Keratinocyte (primary cell): ENCODE results near the gene CAD. TPM values are rescaled to one million over a fixed set of nuclear protein-coding genes. Genes with fewer than 3 reads are reported as not detected.
"Not testable (repeated sequence)": the region's sequence is repeated elsewhere in the genome, so short reads cannot be mapped to it uniquely, and the experiment has no call there.

ENCODE experiments used
- DNase-seq: peaks from one replicate; pipeline ENCODE4 v3.0.0-alpha.2; 2011; ENCODE audit warnings: low read depth, missing footprints, low spot score
- FAIRE-seq: peaks from 2 replicates; lab custom pipeline; 2011; peaks lifted over from hg19 to GRCh38; lab: Jason Lieb, UNC
- H2AFZ ChIP-seq: 2 replicates; pipeline ENCODE4 v1.6.0; 2012; ENCODE audit warnings: low read length, control low read depth, inconsistent platforms; ENCODE audit not compliant: control insufficient read depth
- H3K27ac ChIP-seq: 2 replicates; pipeline ENCODE4 v1.5.1; 2011; ENCODE audit warnings: low read length; ENCODE audit not compliant: control insufficient read depth, insufficient read depth
- H3K27me3 ChIP-seq: 3 replicates; pipeline ENCODE4 v1.6.0; 2011; ENCODE audit warnings: low read length; ENCODE audit not compliant: control insufficient read depth, insufficient read depth; ENCODE audit errors: extremely low read depth
- H3K36me3 ChIP-seq, 2 experiments: 2 replicates in 1 of 2; 3 replicates in 1 of 2; pipeline ENCODE4 v1.5.1; 2011; ENCODE audit warnings: low read length in 2 of 2, mild to moderate bottlenecking in 1 of 2; ENCODE audit not compliant: control insufficient read depth in 2 of 2, insufficient read depth in 2 of 2; ENCODE audit errors: extremely low read depth in 1 of 2
- H3K4me1 ChIP-seq: 3 replicates; pipeline ENCODE4 v1.5.1; 2011; ENCODE audit warnings: low read length; ENCODE audit not compliant: control insufficient read depth, insufficient read depth; ENCODE audit errors: extremely low read depth
- H3K4me2 ChIP-seq: 3 replicates; pipeline ENCODE4 v1.6.0; 2011; ENCODE audit warnings: low read depth, low read length; ENCODE audit not compliant: control insufficient read depth, insufficient read depth; ENCODE audit errors: extremely low read depth
- H3K4me3 ChIP-seq, 3 experiments: fragments of 200-600 bp in 1 of 3; sonication (generic) in 1 of 3; 2 replicates in 2 of 3; 3 replicates in 1 of 3; pipeline ENCODE4 v1.5.1; 2011 to 2016; ENCODE audit warnings: low read length in 3 of 3, mild to moderate bottlenecking in 3 of 3, control low read depth in 2 of 3, inconsistent platforms in 1 of 3, low read depth in 1 of 3, mixed read lengths in 1 of 3, mixed run types in 1 of 3, moderate library complexity in 1 of 3; ENCODE audit not compliant: control insufficient read depth in 2 of 3, insufficient read depth in 2 of 3; ENCODE audit errors: extremely low read depth in 1 of 3
- H3K79me2 ChIP-seq: 2 replicates; pipeline ENCODE4 v1.6.0; 2012; ENCODE audit warnings: low read length; ENCODE audit not compliant: control insufficient read depth, insufficient read depth
- H3K9ac ChIP-seq: 3 replicates; pipeline ENCODE4 v1.6.0; 2011; ENCODE audit warnings: low read length; ENCODE audit not compliant: control insufficient read depth, insufficient read depth; ENCODE audit errors: extremely low read depth
- H3K9me1 ChIP-seq: 3 replicates; pipeline ENCODE4 v1.6.0; 2011; ENCODE audit warnings: low read length; ENCODE audit not compliant: control insufficient read depth, insufficient read depth; ENCODE audit errors: extremely low read depth
- H3K9me3 ChIP-seq: 2 replicates; pipeline ENCODE4 v1.5.1; 2012; ENCODE audit warnings: low read depth, low read length; ENCODE audit not compliant: control insufficient read depth
- H4K20me1 ChIP-seq: 3 replicates; pipeline ENCODE4 v1.6.0; 2011; ENCODE audit warnings: low read length; ENCODE audit not compliant: control insufficient read depth, insufficient read depth; ENCODE audit errors: extremely low read depth
- EZH2 ChIP-seq: IDR thresholded peaks from one replicate; pipeline ENCODE4 v1.6.1; 2012; ENCODE audit warnings: inconsistent platforms, mild to moderate bottlenecking, low read length, moderate library complexity
- dilution Hi-C: fragments of 300-500 bp; cut with MboI; formaldehyde crosslinking; loops from one replicate; pipeline ENCODE4 v1.7.0; 2020; ENCODE audit warnings: low sequenced_read_pairs; ENCODE audit not compliant: extremely low pct_ligation_motif_present
- polyA plus RNA-seq, 5 experiments: library from polyadenylated mRNA; depleted of rRNA in 3 of 5; stranded (reverse) in 3 of 5; stranded (forward) in 1 of 5; unstranded in 1 of 5; fragments of >200 nt; gene quantifications; 1 replicate in 1 of 5; 2 replicates in 3 of 5; 3 replicates in 1 of 5; pipeline versions ENCODE4 v1.2.1 to v1.2.3, GENCODE V29; 2011 to 2012; ENCODE audit warnings: missing spikeins in 2 of 5, low read depth in 1 of 5, low replicate concordance in 1 of 5
- TF ChIP-seq, protein P1 (sequence below), 3 experiments: IDR thresholded peaks in 1 of 3; conservative IDR thresholded peaks in 1 of 3; optimal IDR thresholded peaks in 1 of 3; 2 replicates in 2 of 3; 3 replicates in 1 of 3; pipeline versions ENCODE3 to v1.5.1; 2011; ENCODE audit warnings: low read length in 3 of 3, mild to moderate bottlenecking in 3 of 3, moderate library complexity in 2 of 3, control low read depth in 1 of 3, inconsistent platforms in 1 of 3; ENCODE audit not compliant: insufficient read depth in 2 of 3; ENCODE audit errors: extremely low read depth in 1 of 3

The CAD gene
- polyA plus RNA-seq, 1 donor (not counting 4 experiments of a cell fraction or from before 2014, with no cell fraction given) = 21.0 TPM

GRCh38 chr2:27198068-27198467 is 19.1 kb upstream of the CAD start:
- H4K20me1 ChIP-seq, H3K9ac ChIP-seq, H3K4me1 ChIP-seq, DNase-seq, H3K4me3 ChIP-seq, H3K9me1 ChIP-seq, H3K27ac ChIP-seq, H3K9me3 ChIP-seq, H2AFZ ChIP-seq, dilution Hi-C loops, H3K27me3 ChIP-seq, H3K79me2 ChIP-seq, H3K4me2 ChIP-seq, FAIRE-seq: not testable (repeated sequence)
- peaks cover 8 to 15% of the 10 kb centered on the region in 2 experiments for H3K36me3 ChIP-seq

DNA sequence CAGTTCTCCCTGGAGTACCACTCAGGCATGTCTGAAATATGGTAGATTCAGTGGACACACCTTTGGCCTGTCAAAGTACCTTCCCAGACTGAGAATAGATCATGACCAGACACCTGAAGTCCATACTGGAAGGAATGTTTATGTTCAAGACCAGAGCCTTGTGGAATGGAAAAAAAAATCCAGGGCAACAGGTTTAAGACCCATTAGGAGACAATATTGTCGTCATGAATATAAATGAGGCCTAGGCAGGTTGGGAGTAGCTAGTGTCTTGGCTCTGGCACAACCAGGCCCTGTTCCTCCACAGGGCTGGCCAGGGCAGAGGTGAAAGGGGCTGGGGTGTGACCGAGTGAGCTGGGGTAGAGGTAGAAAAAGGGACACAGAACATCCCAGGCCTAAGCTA is 18.5 kb upstream of the CAD start:
- H3K4me3 ChIP-seq = no peak overlapping the region
- dilution Hi-C loops = no loop called here
- peaks cover 10 to 17% of the 10 kb centered on the region in 2 experiments for H3K36me3 ChIP-seq
- H3K79me2 ChIP-seq = no peaks in the 10 kb centered on the region
- no peak overlapping the region for H3K27ac ChIP-seq
- peaks cover 3% of the 10 kb centered on the region for H3K4me1 ChIP-seq
- H3K9ac ChIP-seq = no peak overlapping the region
- no peak for FAIRE-seq
- no peak overlapping the region for H2AFZ ChIP-seq
- H3K27me3 ChIP-seq = no peaks in the 10 kb centered on the region
- H3K9me1 ChIP-seq = no peaks in the 10 kb centered on the region
- H3K9me3 ChIP-seq = no peaks in the 10 kb centered on the region
- no peak for DNase-seq
- H3K4me2 ChIP-seq = no peak overlapping the region
- H4K20me1 ChIP-seq = no peaks in the 10 kb centered on the region
- TF ChIP-seq, protein P1, sequence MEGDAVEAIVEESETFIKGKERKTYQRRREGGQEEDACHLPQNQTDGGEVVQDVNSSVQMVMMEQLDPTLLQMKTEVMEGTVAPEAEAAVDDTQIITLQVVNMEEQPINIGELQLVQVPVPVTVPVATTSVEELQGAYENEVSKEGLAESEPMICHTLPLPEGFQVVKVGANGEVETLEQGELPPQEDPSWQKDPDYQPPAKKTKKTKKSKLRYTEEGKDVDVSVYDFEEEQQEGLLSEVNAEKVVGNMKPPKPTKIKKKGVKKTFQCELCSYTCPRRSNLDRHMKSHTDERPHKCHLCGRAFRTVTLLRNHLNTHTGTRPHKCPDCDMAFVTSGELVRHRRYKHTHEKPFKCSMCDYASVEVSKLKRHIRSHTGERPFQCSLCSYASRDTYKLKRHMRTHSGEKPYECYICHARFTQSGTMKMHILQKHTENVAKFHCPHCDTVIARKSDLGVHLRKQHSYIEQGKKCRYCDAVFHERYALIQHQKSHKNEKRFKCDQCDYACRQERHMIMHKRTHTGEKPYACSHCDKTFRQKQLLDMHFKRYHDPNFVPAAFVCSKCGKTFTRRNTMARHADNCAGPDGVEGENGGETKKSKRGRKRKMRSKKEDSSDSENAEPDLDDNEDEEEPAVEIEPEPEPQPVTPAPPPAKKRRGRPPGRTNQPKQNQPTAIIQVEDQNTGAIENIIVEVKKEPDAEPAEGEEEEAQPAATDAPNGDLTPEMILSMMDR (optimal IDR thresholded peaks at IDR 0.05 in 1 of 3, IDR thresholded peaks at IDR 0.05 in 1 of 3, conservative IDR thresholded peaks at IDR 0.05 in 1 of 3; ENCODE audit: extremely low read depth in 1 of 3, insufficient read depth in 2 of 3, low read length in 3 of 3) = no peak
- TF ChIP-seq EZH2 = no peak

GRCh38 chr2:27199241-27199640 is 17.9 kb upstream of the CAD start:
- no peak overlapping the region for H3K27ac ChIP-seq
- no peak overlapping the region for H3K9ac ChIP-seq
- H3K36me3 ChIP-seq = peaks cover 15 to 24% of the 10 kb centered on the region in 2 experiments
- FAIRE-seq (no peak), DNase-seq (no peak)
- H3K9me1 ChIP-seq = no peaks in the 10 kb centered on the region
- peaks cover 3% of the 10 kb centered on the region for H3K4me1 ChIP-seq
- H2AFZ ChIP-seq = no peak overlapping the region
- no peaks in the 10 kb centered on the region for H3K27me3 ChIP-seq
- H4K20me1 ChIP-seq = no peaks in the 10 kb centered on the region
- no peaks in the 10 kb centered on the region for H3K9me3 ChIP-seq
- no peak overlapping the region for H3K4me3 ChIP-seq
- H3K79me2 ChIP-seq = no peaks in the 10 kb centered on the region
- TF ChIP-seq EZH2 = no peak
- dilution Hi-C loops = no loop called here
- no peak overlapping the region for H3K4me2 ChIP-seq
